Muscle layer of duodenum (tissue), 2 donors: ENCODE results near the gene DHRS7.

Source experiments
- H3K27ac ChIP-seq: one replicate; pipeline ENCODE4 v1.7.0; 2013; ENCODE audit warnings: mild to moderate bottlenecking, low read length
- H3K27me3 ChIP-seq: one replicate; pipeline ENCODE4 v1.7.0; 2013; ENCODE audit warnings: low read depth, mild to moderate bottlenecking, control low read depth, low read length
- H3K36me3 ChIP-seq, 2 donors: one replicate each; pipeline ENCODE4 v1.7.0; 2013; ENCODE audit warnings: low read length in 2 of 2, control low read depth in 1 of 2, mild to moderate bottlenecking in 1 of 2; ENCODE audit not compliant: insufficient read depth in 2 of 2, control insufficient read depth in 1 of 2
- H3K4me1 ChIP-seq, 2 donors: one replicate each; pipeline ENCODE4 v1.7.0; 2013; ENCODE audit warnings: low read length in 2 of 2, mild to moderate bottlenecking in 2 of 2, control low read depth in 1 of 2, moderate library complexity in 1 of 2; ENCODE audit not compliant: insufficient read depth in 2 of 2, control insufficient read depth in 1 of 2
- H3K4me3 ChIP-seq, 2 donors: one replicate each; pipeline ENCODE4 v1.7.0; 2013; ENCODE audit warnings: low read length in 2 of 2, low read depth in 1 of 2, mild to moderate bottlenecking in 1 of 2
- H3K9me3 ChIP-seq, 2 donors: one replicate each; pipeline ENCODE4 v1.7.0; 2013; ENCODE audit warnings: low read length in 2 of 2, control low read depth in 1 of 2, mild to moderate bottlenecking in 1 of 2; ENCODE audit not compliant: control insufficient read depth in 1 of 2
- donor health status: healthy.

The DHRS7 gene

DNA sequence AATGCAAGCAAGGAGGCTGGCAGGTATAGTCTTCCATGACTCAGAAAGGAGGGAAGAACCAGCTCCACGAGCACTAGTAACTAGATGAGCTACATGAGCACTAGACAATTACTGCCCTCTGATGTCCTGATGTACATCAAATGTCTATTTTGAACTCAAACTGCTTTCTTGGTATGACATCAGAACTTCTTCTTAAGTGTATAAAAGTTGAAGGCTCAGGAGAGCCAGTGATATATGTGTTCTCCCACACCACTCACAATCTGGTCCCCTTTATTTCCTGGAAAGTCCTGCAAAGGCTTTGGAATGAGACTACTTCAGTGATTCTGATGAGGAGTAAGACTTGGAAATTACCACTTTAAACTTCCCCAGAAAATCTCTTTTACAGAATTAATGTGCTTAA, 18.5 kb upstream of the DHRS7 start:
- Histone ChIP-seq H3K9me3 (no peaks in the 10 kb centered on the region), H3K27ac (peak overlapping the region; percentile 46), H3K4me3 (peak overlapping the region; percentile 64 to 74), H3K4me1 (peaks cover 3 to 6% of the 10 kb centered on the region in 2 donors), H3K27me3 (no peaks in the 10 kb centered on the region), H3K36me3 (no peaks in the 10 kb centered on the region)

DNA sequence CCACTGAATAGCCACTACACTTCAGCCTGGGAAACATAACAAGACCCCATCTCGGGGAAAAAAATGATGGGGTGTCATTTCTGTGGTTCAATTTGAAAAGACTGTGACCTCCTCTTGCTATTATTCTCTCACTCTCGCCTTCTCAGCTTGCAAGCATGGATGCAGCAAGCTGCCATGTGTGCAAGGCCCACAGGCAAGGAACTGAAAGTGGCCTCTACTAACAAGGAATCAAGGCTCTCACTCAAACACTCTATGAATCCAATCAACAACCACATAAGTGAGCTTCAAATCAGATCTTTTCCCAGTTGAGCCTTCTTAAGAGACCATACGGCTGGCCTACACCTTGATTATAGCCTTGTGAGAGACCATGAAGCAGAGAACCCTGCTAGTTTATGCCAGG, 17.9 kb upstream of the DHRS7 start:
- Histone ChIP-seq H3K27me3 (no peaks in the 10 kb centered on the region), H3K4me3 (no peak overlapping the region), H3K36me3 (no peaks in the 10 kb centered on the region), H3K27ac (no peak overlapping the region), H3K4me1 (peaks cover 3 to 6% of the 10 kb centered on the region in 2 donors), H3K9me3 (no peaks in the 10 kb centered on the region)

DNA sequence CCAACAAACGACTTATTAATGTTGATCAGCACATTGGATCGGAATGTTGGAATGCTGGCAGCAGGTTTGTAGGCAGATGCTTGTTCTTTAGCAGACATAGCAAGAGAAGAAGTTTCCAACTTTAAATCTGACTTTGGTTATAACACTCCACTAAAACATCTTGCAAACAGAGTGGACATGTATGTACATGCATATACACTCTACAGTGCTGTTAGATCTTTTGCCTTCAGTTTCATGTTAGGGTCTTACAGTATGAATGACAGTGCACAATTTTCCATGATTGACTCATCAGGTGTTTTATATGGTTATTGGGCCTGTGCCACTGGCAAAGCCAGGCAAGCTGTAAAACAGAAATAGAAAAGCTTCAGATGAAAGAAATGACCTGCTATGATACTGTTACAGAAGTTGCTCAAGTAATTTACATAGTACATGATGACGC, 14.3 kb upstream of the DHRS7 start:
- Histone ChIP-seq H3K27ac (no peak overlapping the region), H3K4me3 (no peak overlapping the region), H3K4me1 (peaks cover 3 to 6% of the 10 kb centered on the region in 2 donors), H3K27me3 (no peaks in the 10 kb centered on the region), H3K36me3 (no peaks in the 10 kb centered on the region), H3K9me3 (no peaks in the 10 kb centered on the region)

- Histone ChIP-seq H3K27ac (no peak overlapping the region), H3K36me3 (no peaks in the 10 kb centered on the region), H3K4me3 (no peak overlapping the region), H3K27me3 (no peaks in the 10 kb centered on the region), H3K9me3 (no peaks in the 10 kb centered on the region), H3K4me1 (peaks cover 3% of the 10 kb centered on the region in 2 donors)
Observed at GRCh38 chr14:60178820-60179219, 13.6 kb upstream of the DHRS7 start.

DNA sequence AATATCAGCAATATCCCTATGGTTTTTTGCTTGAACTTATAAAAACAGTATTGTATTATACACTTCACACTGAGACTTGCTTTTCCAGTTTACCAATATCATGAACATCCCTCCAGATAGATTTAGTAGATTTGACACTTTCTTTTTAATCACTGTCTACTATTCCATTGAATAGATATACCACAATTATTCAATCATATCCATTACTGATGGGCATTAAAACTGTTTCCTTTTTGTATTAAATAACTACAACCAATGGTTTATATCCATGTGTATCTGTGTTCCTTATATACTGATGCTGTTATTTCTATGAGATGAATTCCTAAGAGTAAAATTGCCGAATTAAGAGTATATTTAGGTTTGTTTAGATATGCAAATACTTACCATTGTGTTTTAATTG, 13.0 kb upstream of the DHRS7 start:
- no peak overlapping the region for H3K27ac ChIP-seq
- H3K4me1 ChIP-seq, result peaks cover 0 to 1% of the 10 kb centered on the region in 2 donors
- H3K4me3 ChIP-seq, result no peak overlapping the region

DNA sequence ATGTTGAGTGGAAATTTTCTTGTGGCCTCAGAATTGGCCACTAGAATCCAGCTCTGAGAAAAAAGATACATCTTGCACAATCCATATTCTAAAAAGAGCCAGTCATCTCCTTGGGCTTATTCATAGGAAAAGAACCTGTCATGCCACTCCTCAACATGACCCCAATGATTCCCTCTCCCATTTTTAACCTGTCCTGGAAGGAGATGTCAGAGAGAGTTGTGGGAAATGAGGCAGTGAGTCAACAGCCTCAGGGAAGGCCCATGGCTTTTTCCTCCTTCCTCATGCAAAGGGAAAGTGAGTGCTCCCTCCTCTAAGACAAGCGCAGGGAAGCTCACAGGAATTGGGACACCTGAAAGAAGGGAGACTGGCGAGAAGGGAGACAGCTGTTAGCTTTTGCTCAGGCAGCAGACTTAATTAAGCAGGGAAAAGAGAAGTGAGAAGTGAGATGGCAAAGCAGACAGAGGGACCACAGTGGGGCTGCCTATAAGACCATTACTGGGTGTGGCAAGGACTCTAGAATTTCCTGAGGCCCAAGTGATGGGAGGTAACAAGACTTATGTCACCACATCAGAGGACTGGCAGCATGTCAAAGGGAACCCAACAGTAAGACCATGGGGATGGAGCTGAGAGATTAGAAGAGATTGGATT, 10.2 kb upstream of the DHRS7 start:
- Histone ChIP-seq H3K4me1 (no peaks in the 10 kb centered on the region), H3K9me3 (no peaks in the 10 kb centered on the region), H3K36me3 (no peaks in the 10 kb centered on the region)

More for the DNA sequence above, 13.0 kb upstream of the DHRS7 start:
- Histone ChIP-seq H3K27me3 (no peaks in the 10 kb centered on the region), H3K9me3 (no peaks in the 10 kb centered on the region), H3K36me3 (no peaks in the 10 kb centered on the region)

GRCh38 chr14:60174352-60175254, 9.4 kb upstream of the DHRS7 start:
- Histone ChIP-seq H3K9me3 (no peaks in the 10 kb centered on the region), H3K4me3 (no peak overlapping the region), H3K36me3 (no peaks in the 10 kb centered on the region), H3K4me1 (no peaks in the 10 kb centered on the region), H3K27ac (no peak overlapping the region), H3K27me3 (no peaks in the 10 kb centered on the region)

More for the DNA sequence above, 10.2 kb upstream of the DHRS7 start:
- H3K4me3 ChIP-seq, result no peak overlapping the region
- H3K27me3 ChIP-seq, result no peaks in the 10 kb centered on the region
- no peak overlapping the region for H3K27ac ChIP-seq

GRCh38 chr14:60171690-60172089, 6.5 kb upstream of the DHRS7 start:
- H3K9me3 ChIP-seq, result no peaks in the 10 kb centered on the region
- no peaks in the 10 kb centered on the region for H3K36me3 ChIP-seq
- H3K4me3 ChIP-seq, result no peak overlapping the region
- H3K27me3 ChIP-seq, result no peaks in the 10 kb centered on the region
- H3K27ac ChIP-seq, result no peak overlapping the region
- H3K4me1 ChIP-seq, result no peaks in the 10 kb centered on the region

- Histone ChIP-seq H3K27ac (no peak overlapping the region), H3K36me3 (no peaks in the 10 kb centered on the region), H3K9me3 (no peaks in the 10 kb centered on the region), H3K27me3 (no peaks in the 10 kb centered on the region), H3K4me3 (no peak overlapping the region), H3K4me1 (peaks cover 0 to 1% of the 10 kb centered on the region in 2 donors)
Observed at GRCh38 chr14:60170948-60171347, 5.8 kb upstream of the DHRS7 start.

GRCh38 chr14:60169722-60170121, 4.5 kb upstream of the DHRS7 start:
- no peak overlapping the region for H3K27ac ChIP-seq
- H3K36me3 ChIP-seq, result no peaks in the 10 kb centered on the region
- H3K4me1 ChIP-seq, result peaks cover 0 to 4% of the 10 kb centered on the region in 2 donors
- no peaks in the 10 kb centered on the region for H3K27me3 ChIP-seq
- H3K4me3 ChIP-seq, result no peak overlapping the region
- H3K9me3 ChIP-seq, result no peaks in the 10 kb centered on the region

DNA sequence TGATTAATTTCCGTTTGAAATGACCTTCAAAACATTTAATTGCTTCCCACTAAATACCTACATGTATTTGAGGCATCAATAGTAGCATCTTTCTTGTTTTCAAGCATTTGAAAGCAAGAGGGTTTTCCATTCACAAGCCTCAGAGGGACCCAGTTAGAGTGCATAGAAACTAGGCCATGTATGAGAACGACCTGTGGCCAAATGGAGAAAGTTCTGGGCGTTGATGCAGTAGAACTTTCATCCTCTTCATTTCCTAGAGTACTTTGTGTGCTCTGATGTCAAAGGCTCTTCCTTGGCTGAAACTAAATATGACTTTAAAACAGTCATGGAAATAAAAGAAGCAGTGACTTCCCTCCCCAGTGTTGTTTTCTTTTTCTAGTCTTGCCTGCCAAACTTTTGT, 944 bp upstream of the DHRS7 start:
- Histone ChIP-seq H3K4me1 (peaks cover 0 to 10% of the 10 kb centered on the region in 2 donors), H3K36me3 (no peaks in the 10 kb centered on the region), H3K27ac (peak overlapping the region; percentile 96), H3K4me3 (peak overlapping the region in 1 of 2 donors; percentile 91), H3K9me3 (no peaks in the 10 kb centered on the region), H3K27me3 (no peaks in the 10 kb centered on the region)
